ENCODE measurements around the gene PLAAT2.

PLAAT2 gene

GRCh38 chr11:63527667-63528066 lies 35.5 kb downstream of the PLAAT2 start:
- H3K4me3 ChIP-seq (ENCODE audit: control insufficient read depth, low read depth, low read length) = no peak overlapping the region
- no peak for DNase-seq (ENCODE audit: low read depth)
- TF ChIP-seq CTCF (conservative IDR thresholded peaks at IDR 0.05; ENCODE audit: control insufficient read depth, insufficient read depth, low read depth, low read length) = no peak

GRCh38 chr11:63523151-63523550 lies 40.0 kb downstream of the PLAAT2 start:
- H3K4me3 ChIP-seq (ENCODE audit: control insufficient read depth, low read depth, low read length) = no peak overlapping the region
- TF ChIP-seq CTCF (conservative IDR thresholded peaks at IDR 0.05; ENCODE audit: control insufficient read depth, insufficient read depth, low read depth, low read length) = no peak
- DNase-seq (ENCODE audit: low read depth) = no peak

GRCh38 chr11:63521896-63522295 lies 41.3 kb downstream of the PLAAT2 start:
- no peak overlapping the region for H3K4me3 ChIP-seq (ENCODE audit: control insufficient read depth, low read depth, low read length)
- TF ChIP-seq CTCF (conservative IDR thresholded peaks at IDR 0.05; ENCODE audit: control insufficient read depth, insufficient read depth, low read depth, low read length) = no peak
- no peak for DNase-seq (ENCODE audit: low read depth)

GRCh38 chr11:63520606-63521170 lies 42.5 kb downstream of the PLAAT2 start:
- DNase-seq (ENCODE audit: low read depth) = peak; percentile 31
- no peak overlapping the region for H3K4me3 ChIP-seq (ENCODE audit: control insufficient read depth, low read depth, low read length)
- TF ChIP-seq CTCF (conservative IDR thresholded peaks at IDR 0.05; ENCODE audit: control insufficient read depth, insufficient read depth, low read depth, low read length) = no peak

GRCh38 chr11:63518548-63518947 lies 44.6 kb downstream of the PLAAT2 start:
- TF ChIP-seq CTCF (conservative IDR thresholded peaks at IDR 0.05; ENCODE audit: control insufficient read depth, insufficient read depth, low read depth, low read length) = no peak
- DNase-seq (ENCODE audit: low read depth) = peak; percentile 76
- no peak overlapping the region for H3K4me3 ChIP-seq (ENCODE audit: control insufficient read depth, low read depth, low read length)

GRCh38 chr11:63517156-63517555 lies 46.0 kb downstream of the PLAAT2 start:
- DNase-seq (ENCODE audit: low read depth) = no peak
- TF ChIP-seq CTCF (conservative IDR thresholded peaks at IDR 0.05; ENCODE audit: control insufficient read depth, insufficient read depth, low read depth, low read length) = no peak
- H3K4me3 ChIP-seq (ENCODE audit: control insufficient read depth, low read depth, low read length) = no peak overlapping the region

GRCh38 chr11:63516109-63516508 lies 47.1 kb downstream of the PLAAT2 start:
- no peak for TF ChIP-seq CTCF (conservative IDR thresholded peaks at IDR 0.05; ENCODE audit: control insufficient read depth, insufficient read depth, low read depth, low read length)
- DNase-seq (ENCODE audit: low read depth) = no peak
- no peak overlapping the region for H3K4me3 ChIP-seq (ENCODE audit: control insufficient read depth, low read depth, low read length)
